ENCODE measurements around the gene NKAIN2. TPM values are rescaled to one million over a fixed set of nuclear protein-coding genes. Genes with fewer than 3 reads are reported as not detected.

Gene NKAIN2
- total RNA-seq, 1 experiment from 2014 or later: 2.2 TPM

DNA sequence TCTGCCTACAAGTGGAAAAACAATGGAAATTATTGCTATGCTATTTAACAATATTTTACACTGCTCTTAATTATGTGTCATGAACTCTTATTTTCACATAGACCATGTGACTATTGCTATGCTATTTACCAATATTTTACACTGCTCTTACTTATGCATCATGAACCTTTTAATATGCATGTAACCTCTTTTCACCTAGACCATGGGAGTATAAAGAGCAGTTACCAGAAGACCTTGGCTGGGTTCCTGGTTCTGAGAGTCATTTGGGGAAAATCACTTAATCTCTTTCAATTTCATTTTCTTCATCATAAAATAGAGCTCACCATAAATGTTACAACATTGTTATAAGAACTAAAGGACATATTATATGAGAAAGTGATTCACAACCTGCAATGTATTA lies 934.8 kb downstream of the NKAIN2 start:
- H3K4me3 ChIP-seq (ENCODE audit: low read depth, low read length, poor library complexity, severe bottlenecking): no peak overlapping the region
- CTCF ChIA-PET: no interaction called here
- intact Hi-C loops (cut with micrococcal nuclease; ENCODE audit: unreplicated experiment): no loop called here
- no TSS peak for BruUV-seq (replicated peaks)
- H3K4me1 ChIP-seq (ENCODE audit: insufficient read depth, low read length, poor library complexity, severe bottlenecking): no peaks in the 10 kb centered on the region
- DNase-seq (ENCODE audit: low spot score): no peak
- H3K27me3 ChIP-seq (replicated peaks; ENCODE audit: insufficient read depth, low read depth, low read length, poor library complexity): no peaks in the 10 kb centered on the region
- POLR2A ChIA-PET (ENCODE audit: low non-redundant PET): no interaction called here
- H3K27ac ChIP-seq (ENCODE audit: low read depth, low read length, poor library complexity, severe bottlenecking): no peak overlapping the region
- TF ChIP-seq, protein P1, sequence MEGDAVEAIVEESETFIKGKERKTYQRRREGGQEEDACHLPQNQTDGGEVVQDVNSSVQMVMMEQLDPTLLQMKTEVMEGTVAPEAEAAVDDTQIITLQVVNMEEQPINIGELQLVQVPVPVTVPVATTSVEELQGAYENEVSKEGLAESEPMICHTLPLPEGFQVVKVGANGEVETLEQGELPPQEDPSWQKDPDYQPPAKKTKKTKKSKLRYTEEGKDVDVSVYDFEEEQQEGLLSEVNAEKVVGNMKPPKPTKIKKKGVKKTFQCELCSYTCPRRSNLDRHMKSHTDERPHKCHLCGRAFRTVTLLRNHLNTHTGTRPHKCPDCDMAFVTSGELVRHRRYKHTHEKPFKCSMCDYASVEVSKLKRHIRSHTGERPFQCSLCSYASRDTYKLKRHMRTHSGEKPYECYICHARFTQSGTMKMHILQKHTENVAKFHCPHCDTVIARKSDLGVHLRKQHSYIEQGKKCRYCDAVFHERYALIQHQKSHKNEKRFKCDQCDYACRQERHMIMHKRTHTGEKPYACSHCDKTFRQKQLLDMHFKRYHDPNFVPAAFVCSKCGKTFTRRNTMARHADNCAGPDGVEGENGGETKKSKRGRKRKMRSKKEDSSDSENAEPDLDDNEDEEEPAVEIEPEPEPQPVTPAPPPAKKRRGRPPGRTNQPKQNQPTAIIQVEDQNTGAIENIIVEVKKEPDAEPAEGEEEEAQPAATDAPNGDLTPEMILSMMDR (conservative IDR thresholded peaks at IDR 0.05; ENCODE audit: low read depth, low read length): no peak
- TF ChIP-seq EZH2 (IDR thresholded peaks at IDR 0.05; ENCODE audit: borderline replicate concordance, low read depth, low read length, poor library complexity, severe bottlenecking): no peak
- H3K9me3 ChIP-seq (ENCODE audit: low read depth, low read length, poor library complexity, severe bottlenecking): no peaks in the 10 kb centered on the region
- H3K36me3 ChIP-seq (ENCODE audit: insufficient read depth, low read length, poor library complexity, severe bottlenecking): no peaks in the 10 kb centered on the region

DNA sequence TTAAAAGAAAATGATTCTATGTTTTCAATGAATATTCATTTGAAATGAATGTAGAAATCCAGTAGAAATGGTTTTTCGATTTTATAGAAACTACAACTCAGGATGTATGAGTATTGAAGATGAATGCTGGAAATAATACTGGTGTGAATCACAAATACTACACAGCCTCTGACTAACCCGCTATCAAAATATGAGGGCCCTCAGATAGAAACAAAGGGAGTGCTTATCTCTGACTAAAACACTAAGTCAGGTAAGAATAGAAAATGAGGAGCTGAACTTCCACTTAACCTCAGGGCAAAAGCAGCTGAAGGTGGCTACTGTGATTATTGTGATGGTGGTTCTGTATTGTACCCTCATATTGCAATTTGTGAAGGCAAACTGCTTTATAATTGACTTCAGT lies 937.7 kb downstream of the NKAIN2 start:
- Histone ChIP-seq H3K9me3 (ENCODE audit: low read depth, low read length, poor library complexity, severe bottlenecking) (no peaks in the 10 kb centered on the region), H3K36me3 (ENCODE audit: insufficient read depth, low read length, poor library complexity, severe bottlenecking) (no peaks in the 10 kb centered on the region), H3K4me1 (ENCODE audit: insufficient read depth, low read length, poor library complexity, severe bottlenecking) (no peaks in the 10 kb centered on the region), H3K27ac (ENCODE audit: low read depth, low read length, poor library complexity, severe bottlenecking) (no peak overlapping the region), H3K27me3 (replicated peaks; ENCODE audit: insufficient read depth, low read depth, low read length, poor library complexity) (no peaks in the 10 kb centered on the region), H3K4me3 (ENCODE audit: low read depth, low read length, poor library complexity, severe bottlenecking) (no peak overlapping the region)
- BruUV-seq (replicated peaks): no TSS peak
- no peak for DNase-seq (ENCODE audit: low spot score)
- CTCF ChIA-PET: no interaction called here
- POLR2A ChIA-PET (ENCODE audit: low non-redundant PET): no interaction called here
- intact Hi-C loops (cut with micrococcal nuclease; ENCODE audit: unreplicated experiment): no loop called here
- TF ChIP-seq EZH2 (IDR thresholded peaks at IDR 0.05; ENCODE audit: borderline replicate concordance, low read depth, low read length, poor library complexity, severe bottlenecking): no peak
- TF ChIP-seq, protein P1 (conservative IDR thresholded peaks at IDR 0.05; ENCODE audit: low read depth, low read length): no peak

DNA sequence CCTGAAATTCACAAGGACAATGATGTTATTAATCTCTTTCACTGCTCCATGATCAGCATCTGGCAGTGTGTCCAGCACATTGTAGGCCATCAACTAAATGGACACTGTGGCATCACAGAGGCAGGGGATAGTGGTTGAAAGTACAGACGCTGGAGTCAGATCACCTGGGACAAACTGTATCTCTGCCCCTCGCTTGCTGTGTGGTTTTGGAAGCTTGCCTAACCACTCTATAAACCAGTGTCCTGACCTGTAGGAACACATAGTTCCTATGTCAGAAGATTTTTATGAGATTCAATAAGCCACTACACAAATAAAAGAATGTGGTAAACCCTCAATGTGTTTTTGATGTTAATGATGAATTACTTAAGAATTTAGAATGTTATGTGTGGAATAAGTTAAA lies 939.3 kb downstream of the NKAIN2 start:
- Histone ChIP-seq H3K4me1 (ENCODE audit: insufficient read depth, low read length, poor library complexity, severe bottlenecking) (no peaks in the 10 kb centered on the region), H3K27ac (ENCODE audit: low read depth, low read length, poor library complexity, severe bottlenecking) (no peak overlapping the region), H3K27me3 (replicated peaks; ENCODE audit: insufficient read depth, low read depth, low read length, poor library complexity) (no peaks in the 10 kb centered on the region), H3K36me3 (ENCODE audit: insufficient read depth, low read length, poor library complexity, severe bottlenecking) (no peaks in the 10 kb centered on the region), H3K9me3 (ENCODE audit: low read depth, low read length, poor library complexity, severe bottlenecking) (no peaks in the 10 kb centered on the region), H3K4me3 (ENCODE audit: low read depth, low read length, poor library complexity, severe bottlenecking) (no peak overlapping the region)
- DNase-seq (ENCODE audit: low spot score): no peak
- CTCF ChIA-PET: no interaction called here
- intact Hi-C loops (cut with micrococcal nuclease; ENCODE audit: unreplicated experiment): no loop called here
- BruUV-seq (replicated peaks): no TSS peak
- POLR2A ChIA-PET (ENCODE audit: low non-redundant PET): no interaction called here
- TF ChIP-seq EZH2 (IDR thresholded peaks at IDR 0.05; ENCODE audit: borderline replicate concordance, low read depth, low read length, poor library complexity, severe bottlenecking): no peak
- TF ChIP-seq, protein P1 (conservative IDR thresholded peaks at IDR 0.05; ENCODE audit: low read depth, low read length): no peak
